ENCODE data around the gene SLC16A6.
A peak's percentile ranks its signal among the peaks of the same experiment; 100 is the strongest.
"Not testable (repeated sequence)": the region's sequence is repeated elsewhere in the genome, so short reads cannot be mapped to it uniquely, and the experiment has no call there.

Gene SLC16A6

GRCh38 chr17:68290955-68291835, at the start of gene SLC16A6, which contains the start of gene ARSG:
SLC16A6 (minus strand) TSS chr17:68291127; CDS start chr17:68278320, 12,807 bp downstream.
ARSG (plus strand) TSS chr17:68291495; CDS start chr17:68307494, 15,999 bp downstream.
- DNase-seq, result peak; percentile 77

DNA sequence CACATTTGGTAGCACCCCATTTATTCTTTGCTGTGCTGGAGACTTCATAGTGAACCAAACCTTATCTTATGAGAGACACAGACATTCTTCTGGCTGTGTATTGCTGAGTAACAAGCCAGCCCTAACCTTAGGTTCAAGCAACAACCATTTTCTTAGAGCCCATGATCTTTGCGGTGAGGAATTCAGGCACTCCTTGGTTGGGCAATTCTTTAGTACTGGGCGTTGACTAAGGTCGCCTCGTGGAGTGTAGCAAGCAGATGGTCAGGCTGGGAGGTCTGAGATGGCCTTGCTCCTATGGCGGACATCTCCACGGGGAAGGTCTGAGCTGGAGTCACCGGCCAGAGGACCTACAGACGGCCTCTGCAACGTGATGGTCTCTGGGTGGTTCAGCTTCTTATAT, 43.5 kb upstream of the SLC16A6 start:
- no peak for DNase-seq

GRCh38 chr17:68331932-68332331, 41.0 kb upstream of the SLC16A6 start:
- not testable (repeated sequence) for DNase-seq

DNA sequence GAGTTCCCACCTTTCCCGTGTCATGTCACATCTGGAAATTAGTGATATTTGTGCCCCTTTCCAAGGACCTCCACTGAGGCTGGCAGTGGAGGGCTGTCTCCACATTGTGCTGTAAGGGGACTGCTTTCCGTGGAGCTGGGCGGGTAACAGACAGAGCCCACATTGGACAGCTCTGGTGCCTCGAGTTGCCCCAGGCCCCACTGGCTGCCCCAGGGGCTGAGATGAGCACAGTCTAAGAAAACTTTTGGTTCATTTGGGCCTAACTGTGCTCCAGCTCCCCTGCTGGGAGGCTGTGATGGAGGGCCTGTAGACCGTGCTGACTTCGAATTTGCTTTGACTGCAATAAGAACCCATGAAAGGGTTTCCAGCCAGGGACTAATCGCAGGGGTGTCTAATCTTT, 38.4 kb upstream of the SLC16A6 start:
- DNase-seq, result no peak

GRCh38 chr17:68328676-68329075, 37.7 kb upstream of the SLC16A6 start:
- no peak for DNase-seq

GRCh38 chr17:68327823-68328557, 37.1 kb upstream of the SLC16A6 start:
- DNase-seq, result no peak

DNA sequence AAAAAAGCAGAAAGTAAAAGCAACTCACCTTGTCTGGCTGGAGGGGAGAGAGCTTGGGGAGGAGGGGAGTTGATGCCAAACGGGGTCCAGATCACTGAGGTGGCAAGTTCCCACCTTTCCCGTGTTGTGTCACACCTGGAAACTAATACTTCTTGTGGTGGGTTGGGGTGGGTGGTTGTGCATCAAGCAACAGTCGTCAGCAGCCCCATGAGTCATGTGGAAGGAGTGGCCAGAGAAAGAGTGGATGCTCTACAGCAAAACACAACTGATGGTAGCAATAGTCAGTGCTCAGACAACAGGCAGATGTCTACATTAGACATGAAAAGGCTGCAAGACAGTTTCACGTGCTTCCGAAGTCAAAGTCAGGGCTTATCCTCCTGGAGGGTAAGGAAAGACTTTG, 35.8 kb upstream of the SLC16A6 start:
- DNase-seq, result no peak

- no peak for DNase-seq
Measured at GRCh38 chr17:68325961-68326360, 35.0 kb upstream of the SLC16A6 start.

GRCh38 chr17:68324654-68325336, 33.9 kb upstream of the SLC16A6 start:
- no peak for DNase-seq

GRCh38 chr17:68324114-68324513, 33.2 kb upstream of the SLC16A6 start:
- no peak for DNase-seq

DNA sequence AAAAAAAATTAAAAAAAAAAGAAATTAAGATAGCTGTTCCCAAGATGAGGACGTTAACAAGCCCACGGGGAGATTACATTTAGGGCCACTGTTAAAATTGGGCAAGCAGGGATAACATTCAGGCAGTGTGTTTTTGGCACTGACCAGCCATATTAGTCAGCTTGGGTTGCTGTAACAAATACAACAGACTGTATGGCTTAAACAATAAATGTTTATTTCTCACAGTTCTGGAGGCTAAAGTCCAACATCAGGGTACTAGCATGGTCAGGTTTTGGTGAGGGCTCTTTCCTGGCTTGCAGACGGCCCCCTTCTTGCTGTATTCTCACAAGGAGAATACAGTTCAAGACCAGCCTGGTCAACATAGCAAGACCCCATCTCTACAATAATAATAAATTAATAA, 31.7 kb upstream of the SLC16A6 start:
- no peak for DNase-seq

DNA sequence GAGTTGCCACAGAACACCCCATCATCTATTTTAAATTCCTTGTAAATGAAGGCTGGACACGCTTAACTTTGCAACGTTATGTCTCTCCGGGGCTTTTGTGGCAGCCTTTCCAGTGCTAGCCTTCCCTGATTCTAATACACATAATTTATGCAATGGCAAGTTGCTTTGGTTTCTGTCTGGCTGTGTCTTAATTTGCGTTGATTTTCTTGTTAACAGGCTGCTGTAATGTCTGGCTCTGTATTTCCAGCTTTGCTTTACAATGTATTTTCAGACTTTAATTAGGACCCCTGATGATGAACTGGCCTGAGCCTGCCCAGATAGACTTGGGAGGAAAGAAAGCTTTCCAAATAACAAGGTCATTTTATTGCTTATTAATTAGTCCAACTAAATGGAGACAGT, 30.6 kb upstream of the SLC16A6 start:
- DNase-seq, result no peak

- no peak for DNase-seq
Measured at GRCh38 chr17:68320943-68321555, 30.1 kb upstream of the SLC16A6 start.

DNA sequence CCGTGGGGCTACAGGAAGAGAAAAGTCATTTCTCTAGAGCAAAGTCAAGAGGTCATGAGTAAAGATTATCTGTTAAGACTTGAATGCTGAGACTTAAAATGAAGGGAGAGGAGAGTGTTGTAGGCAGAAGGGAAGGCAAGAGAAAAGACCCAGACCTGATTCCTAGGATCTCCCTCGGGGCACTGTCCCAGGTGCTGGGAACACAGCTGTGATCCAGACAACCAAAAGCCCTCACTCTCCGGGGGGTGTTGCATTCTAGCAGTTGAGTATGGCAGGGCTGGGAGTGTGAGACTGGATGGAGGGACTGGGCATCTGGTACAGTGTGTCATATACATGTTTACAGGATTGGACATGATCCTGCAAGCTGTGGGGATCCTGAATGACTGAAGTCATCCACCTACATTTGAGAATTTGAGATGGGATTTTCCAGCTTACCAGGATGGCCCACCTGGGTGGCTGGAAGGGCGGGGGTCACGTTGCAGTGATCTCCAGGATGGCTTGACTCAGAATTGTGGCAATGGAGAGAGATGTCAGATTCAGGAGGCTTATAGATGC, 29.5 kb upstream of the SLC16A6 start:
- no peak for DNase-seq

DNA sequence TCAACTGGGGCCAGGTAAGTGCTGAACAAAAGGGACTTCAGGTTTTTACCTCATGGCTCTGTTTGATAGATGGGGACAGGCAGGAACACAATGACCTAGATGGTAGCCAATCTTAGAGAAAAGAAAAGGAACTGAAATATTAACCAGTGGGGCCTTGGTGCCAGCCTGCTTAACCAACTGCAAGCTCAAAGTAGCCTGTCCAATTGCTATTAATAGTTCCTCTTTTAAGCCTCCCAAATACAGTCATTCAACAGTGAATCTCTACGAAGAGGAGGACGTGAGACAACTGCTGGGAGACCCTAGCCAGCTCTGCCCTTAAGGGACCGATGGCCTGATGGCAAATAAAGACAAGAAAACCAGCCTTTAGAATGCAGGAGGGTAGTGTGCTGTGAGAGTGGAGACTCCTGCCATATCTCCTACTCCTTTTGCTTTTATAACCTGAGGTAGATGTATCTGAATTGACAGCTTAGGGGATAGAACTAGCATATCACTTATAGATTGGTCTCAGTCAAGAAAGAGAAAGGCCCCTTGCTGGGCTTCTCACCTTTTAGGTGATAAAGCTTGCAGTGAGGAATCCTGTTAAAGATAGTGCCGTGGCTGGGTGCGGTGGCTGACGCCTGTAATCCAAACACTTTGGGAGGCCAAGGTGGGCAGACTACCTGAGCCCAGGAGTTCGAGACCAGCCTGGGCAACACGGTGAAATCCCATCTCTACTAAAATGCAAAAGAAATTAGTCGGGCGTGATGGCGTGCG, 28.7 kb upstream of the SLC16A6 start:
- no peak for DNase-seq

- DNase-seq, result no peak
Measured at GRCh38 chr17:68318103-68318991, 27.4 kb upstream of the SLC16A6 start.

DNA sequence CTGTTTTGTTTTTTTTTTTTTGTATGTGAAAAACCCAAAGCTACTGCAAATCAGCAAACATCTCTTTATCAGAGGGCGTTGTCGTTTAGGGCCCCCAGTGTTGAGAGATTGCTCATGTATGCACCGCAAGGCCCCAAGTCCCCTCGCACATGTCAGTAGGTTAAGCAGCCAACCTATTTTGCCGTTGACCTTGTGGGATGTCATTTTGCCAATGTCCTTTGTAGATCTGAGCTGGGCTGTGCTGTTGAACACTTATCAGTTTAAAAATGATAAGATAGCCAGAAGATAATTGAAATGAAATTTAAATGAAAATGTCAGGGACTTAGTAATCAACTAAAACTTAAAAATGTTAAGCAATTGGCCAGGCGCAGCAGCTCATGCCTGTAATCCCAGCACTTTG, 26.5 kb upstream of the SLC16A6 start:
- DNase-seq, result no peak

DNA sequence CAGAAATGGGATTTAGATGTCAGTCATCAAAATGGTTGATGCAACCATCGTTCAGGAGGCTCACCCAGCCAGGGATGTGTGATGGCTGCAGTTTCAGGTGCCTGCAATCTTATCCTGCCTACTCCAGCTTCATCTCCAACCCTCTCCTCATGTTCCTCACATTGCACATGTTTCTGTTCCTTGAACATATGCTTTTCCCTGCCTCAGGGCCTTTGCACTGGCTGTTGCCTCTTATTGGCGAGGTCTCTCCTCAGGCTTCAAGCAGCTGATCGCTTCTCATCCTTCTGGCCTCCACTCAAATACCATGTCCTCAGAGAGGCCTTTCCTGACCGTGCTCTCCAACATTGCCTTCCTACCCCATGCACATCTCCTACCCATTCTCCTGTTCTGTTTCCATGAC, 25.0 kb upstream of the SLC16A6 start:
- DNase-seq, result no peak

GRCh38 chr17:68314916-68315535, 24.1 kb upstream of the SLC16A6 start:
- DNase-seq, result no peak

GRCh38 chr17:68310152-68310551, 19.2 kb upstream of the SLC16A6 start:
- no peak for DNase-seq
